ENCODE measurements around the gene TRAPPC3L.

- no peak for TF ChIP-seq CTCF (IDR thresholded peaks at IDR 0.05; ENCODE audit: borderline replicate concordance, extremely low read depth, low read length, poor library complexity, severe bottlenecking)
- no peak for TF ChIP-seq EZH2 (IDR thresholded peaks at IDR 0.05; ENCODE audit: borderline replicate concordance, low read depth, low read length, severe bottlenecking)
These were observed 25.6 kb upstream of the TRAPPC3L start, which contains the start of gene RWDD1 for GRCh38 chr6:116570856-116571682.
